Measurements from ENCODE around the gene ARHGAP1. TPM values are rescaled to one million over a fixed set of nuclear protein-coding genes. Genes with fewer than 3 reads are reported as not detected.

ARHGAP1 gene
- total RNA-seq, 1 experiment from 2014 or later = 34.8 TPM

DNA sequence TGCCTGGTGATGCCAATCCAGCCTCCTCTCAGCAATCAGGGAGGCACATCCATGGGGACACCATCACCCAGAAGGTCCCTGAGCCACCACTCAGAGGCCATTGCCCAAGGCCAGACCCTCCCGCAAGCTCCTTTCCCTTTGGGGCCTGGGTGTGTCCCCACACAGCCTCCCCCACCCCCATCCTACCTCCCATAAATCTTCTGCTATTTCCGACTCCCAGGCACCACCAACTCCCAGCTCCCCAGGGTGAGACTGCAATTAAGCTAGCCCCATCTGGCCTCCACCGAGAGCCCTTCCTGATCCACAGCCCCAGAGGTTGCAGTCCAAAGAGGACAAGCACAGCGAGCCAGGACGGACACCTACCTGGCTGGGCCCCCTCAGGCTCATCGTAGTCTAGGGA is 6.3 kb downstream of the ARHGAP1 start:
- no peak for DNase-seq (ENCODE audit: low read depth)

DNA sequence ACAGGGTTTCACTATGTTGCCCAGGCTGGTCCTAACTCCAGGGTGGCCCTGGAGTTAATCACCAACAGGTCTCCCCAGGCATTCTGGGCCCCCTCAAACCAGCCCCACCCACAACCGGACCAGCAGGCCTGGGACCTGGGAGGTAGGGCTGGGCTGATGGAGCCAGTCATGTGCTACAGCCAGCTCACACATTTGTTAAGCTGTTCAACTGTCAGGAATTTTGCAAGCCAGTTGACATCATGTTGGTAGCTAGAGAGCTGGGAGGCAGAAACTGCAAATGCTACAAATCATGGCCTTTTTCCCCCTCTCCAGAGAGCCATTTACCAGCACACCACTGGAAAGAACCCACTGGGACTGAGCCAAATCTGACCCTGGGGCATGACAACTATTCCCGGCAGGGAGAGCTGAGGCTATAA is 6.8 kb downstream of the ARHGAP1 start:
- no peak for DNase-seq (ENCODE audit: low read depth)

DNA sequence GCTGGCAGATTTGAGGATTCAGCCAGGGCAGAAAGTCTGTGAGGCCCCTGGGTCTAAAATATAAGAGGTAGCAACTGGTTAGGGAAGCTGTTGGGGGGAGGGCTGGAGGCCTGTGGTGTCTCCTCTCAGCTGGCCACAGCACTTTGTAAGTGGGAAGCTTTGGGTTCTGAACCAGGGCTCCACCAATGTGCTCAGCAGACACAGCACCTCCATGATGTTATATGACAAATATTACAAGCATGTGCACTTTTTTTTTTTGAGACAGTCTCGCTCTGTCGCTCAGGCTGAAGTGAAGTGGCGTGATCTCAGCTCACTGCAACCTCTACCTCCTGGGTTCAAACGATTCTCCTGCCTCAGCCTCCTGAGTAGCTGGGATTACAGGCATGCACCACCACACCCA is 8.0 kb downstream of the ARHGAP1 start:
- DNase-seq (ENCODE audit: low read depth) = no peak

DNA sequence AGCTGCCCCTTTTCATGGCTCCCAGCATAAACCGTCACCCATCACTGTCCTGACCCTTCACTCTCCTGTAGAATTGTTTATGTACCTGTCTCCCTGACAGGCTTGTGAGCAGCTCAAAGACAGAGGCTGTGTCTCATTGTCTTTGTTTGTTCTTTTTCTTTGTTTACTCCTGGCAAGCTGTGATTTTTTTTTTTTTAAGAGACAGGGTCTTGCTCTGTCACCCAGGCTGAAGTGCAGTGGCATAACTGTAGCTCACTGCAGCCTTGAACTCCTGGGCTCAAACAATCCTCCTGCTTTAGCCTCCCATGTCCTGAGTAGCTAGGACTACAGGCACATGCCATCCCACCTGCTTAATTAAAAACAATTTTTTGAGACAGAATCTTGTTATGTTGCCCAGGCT is 9.7 kb downstream of the ARHGAP1 start:
- DNase-seq (ENCODE audit: low read depth) = no peak

DNA sequence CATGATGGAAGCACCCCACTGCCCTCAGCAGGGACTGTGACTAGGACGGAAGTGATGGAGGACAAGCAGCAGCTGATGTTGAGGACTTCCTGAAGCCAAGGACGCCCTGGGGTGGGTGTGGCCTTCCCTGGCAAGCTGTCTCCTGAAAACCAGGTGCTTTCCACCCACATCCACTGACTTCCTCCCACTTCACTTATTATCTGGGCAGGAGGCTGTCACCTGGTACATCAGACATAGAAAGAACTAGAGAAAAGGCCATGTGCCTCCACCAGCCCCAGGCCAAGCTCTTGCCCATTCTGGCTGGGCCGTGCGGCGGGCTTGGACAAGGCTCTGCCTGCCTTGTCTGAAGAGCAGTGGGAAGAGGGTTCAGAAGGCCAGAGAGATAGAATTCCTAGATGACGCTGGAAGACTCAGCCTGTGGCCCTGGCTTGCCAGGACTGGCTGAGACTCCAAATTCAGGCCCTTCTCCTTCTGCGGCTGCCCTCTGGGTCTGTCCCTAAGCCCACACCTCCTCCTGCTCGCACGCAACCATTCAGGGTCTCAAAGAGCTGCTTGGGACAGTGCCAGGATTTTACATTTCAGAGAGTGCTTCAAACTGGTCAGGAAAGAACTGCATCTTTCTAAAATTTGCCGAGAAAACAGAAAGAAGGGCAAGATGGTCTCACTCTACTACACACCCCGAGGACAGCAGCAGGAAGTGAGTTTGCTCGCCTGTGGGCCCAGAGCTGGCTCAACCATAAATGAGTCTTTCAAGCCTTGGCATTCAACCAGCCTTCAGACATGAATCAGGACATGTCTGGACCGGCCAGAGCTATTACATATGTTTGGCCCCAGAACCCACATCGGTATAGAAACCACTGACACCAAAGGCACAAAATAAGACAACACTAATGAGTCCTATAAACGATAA is 13.3 kb downstream of the ARHGAP1 start:
- DNase-seq (ENCODE audit: low read depth) = peak; percentile 48

DNA sequence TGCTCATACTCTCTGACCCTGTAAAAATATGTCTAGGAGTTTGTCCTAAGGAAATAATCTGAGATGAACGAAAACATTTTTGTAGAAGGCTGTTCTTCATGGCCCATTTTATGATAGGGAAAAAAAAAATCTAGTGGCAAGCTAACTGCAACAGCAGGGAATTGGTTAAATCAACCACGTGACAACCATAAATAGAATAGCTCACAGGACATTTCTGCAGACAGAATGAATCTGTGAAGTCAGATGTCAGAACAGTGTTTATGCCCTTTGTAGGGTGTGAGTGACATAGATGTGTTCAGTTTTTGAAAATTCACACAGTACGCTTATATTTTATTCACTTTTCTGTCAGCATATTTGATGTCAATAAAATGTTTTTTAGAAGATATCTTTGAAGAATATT is 16.1 kb downstream of the ARHGAP1 start:
- no peak for DNase-seq (ENCODE audit: low read depth)

DNA sequence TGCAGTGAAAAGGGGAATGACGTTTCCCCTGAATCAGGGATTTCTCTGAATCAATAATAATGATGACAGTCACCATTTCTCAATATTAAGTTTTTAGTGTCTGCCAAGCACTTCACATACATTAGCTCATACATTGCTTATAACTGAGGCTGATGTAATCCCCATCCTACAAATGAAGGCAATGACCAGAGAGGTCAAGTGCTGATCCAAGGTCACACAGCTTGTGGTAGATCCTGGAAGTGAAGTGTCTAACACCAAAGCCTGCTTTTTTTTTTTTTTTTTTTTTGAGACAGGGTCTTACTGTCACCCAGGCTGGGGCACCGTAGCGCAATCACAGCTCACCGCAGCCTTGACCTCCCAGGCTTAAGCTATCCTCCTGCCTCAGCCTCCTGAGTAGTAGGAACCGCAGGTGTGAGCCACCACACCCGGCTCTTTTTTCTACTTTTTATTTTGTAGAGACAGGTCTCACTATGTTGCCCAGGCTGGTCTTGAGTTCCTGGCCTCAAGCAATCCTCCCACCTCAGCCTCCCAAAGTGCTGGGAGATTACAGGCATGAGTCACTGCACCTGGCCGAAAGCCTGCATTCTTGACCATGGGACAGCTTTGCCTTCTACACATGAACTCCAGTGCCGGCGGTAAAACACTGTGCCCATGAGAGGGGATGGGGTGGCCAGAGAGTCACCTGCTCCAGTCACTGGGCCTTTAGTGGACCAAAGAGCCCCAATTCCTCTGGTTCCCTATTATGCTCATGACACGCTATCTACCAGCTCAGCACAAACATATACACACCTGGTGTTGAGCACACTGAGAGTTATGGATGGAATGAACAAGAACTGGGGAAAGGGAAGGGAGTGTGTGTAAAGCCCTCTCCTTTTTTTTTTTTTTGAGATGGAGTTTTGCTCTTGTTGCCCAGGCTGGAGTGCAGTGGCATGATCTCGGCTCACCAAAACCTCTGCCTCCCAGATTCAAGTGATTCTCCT is 17.4 kb downstream of the ARHGAP1 start:
- DNase-seq (ENCODE audit: low read depth) = peak; percentile 75

DNA sequence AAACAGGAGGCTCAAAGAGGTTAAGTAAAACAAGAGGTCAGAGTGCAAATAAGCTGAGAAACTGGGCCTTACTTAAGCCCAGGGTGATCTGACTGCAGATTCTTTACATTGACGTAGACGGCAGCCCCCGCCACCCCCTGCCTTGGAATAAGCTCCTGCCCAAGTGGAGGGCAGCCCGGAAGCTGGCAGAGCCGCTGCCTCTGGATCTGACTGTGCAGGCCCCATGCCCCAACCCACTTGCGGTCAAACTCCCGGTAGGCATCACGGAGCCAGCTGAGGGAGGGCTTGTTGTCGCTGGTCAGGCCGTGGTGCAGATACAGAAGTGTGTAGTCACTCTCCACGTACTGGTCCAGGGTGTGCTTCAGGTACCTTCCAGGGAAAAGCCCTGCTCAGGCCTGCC is 18.6 kb downstream of the ARHGAP1 start:
- DNase-seq (ENCODE audit: low read depth) = no peak

DNA sequence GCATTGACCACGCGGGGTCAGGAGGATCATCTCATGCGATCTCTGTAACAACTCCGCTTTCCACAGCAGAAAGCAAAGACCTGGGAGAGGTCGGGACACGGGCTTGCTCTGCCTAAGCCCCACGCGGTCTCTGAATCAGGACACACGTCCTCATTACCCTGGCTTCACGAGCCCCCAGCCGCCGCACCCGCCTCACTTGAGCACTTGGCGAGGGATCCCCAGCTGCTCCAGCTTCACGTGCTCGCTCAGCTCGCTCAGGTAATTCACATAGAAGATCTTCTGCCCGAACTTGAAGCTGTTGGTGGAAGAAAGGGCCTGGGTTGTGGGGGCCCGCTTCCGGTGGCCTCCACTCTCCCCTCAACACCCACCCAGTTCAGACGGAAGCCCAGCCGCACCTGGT is 19.6 kb downstream of the ARHGAP1 start:
- DNase-seq (ENCODE audit: low read depth) = no peak

DNA sequence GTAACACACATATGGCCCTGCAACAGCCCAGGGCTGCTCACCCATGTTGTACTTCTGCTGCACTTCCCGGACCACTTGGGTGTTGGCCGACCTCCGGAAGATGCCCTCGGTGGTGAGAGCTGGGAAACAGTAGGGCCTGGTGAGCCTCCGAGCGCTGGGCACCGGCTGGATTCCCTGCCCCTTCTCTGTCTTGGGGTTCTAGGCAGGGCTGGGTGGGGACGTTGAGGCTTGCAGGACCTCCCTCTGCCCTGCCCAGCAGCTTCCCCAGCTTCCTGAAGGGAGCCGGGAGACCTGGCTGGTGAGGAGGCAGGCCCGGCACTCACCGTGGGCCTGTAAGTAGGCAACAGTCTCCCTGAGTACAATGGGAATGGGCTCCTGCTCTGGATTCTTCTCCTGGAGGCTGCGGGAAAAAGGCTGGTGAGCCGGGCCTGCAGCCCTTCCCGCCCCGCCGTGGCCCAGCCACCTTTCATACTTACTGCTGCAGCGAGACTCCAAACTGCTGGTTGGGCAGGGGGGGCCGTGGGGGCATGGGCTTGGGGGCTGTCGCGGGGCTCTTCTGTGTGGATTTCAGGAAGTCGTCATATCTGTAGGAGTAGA is 20.2 kb downstream of the ARHGAP1 start:
- DNase-seq (ENCODE audit: low read depth) = no peak

DNA sequence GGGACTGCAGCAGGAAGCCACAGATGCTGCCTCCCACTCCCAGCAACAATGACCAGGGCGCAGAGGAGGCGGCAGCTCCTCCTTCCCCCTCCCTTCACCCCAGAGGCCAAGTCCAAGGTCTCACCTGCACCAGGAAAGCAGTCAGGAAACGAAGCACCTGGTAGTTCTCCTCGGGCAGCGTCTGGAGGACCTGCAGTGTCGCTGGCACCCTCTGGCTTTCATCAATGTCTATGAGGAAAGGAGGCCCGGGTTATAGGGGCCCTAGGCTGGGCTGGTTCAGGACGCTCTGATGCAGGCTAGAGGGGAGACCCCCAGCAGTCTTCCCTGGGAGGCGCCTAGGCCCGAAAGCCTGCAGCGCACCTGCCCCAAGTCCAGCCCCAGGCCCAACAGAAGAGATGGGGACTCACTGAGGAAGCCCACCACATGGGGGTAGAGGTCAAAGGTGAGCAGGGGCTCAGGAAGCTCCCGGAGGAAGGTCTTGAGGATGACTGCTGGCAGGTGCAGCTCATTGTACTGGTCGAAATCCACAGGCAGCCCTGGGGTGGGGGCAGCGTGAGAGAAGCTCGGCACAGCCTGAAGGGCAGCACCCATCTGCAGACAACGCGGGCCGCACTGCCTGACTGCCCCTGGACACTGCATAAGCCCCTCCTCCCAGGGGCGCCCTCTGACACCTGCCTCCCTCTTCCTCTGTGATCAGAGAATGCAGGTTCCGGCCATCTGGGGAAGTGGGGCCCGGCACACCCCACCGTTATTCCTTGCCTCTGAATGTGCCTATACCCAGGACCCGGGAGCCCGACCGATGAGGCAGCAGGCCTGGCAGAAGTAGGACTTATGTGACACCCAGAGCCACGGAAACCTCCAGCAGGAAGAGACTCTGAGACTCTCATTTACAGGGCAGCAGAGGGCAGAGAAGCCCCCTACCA is 20.9 kb downstream of the ARHGAP1 start:
- no peak for DNase-seq (ENCODE audit: low read depth)

DNA sequence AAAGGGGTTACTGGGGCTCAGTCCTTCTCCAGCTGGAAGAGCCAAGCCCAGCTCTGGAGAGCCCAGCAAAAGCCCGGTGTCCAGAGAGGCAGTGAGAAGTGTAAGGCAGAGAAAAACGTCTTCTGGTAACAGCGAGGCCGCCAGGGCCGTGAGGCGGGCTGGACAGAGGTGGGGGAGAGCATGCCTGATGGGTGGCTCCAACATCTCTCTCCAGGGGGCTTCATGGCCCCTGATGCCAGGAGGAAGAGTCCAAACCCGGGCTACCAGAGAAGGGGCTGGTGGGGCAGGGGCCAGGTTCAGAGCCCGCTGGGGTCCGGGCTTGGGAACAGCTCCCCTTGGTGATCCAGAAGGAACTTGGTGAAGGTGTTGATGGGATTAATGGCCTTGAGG is 21.7 kb downstream of the ARHGAP1 start:
- no peak for DNase-seq (ENCODE audit: low read depth)

DNA sequence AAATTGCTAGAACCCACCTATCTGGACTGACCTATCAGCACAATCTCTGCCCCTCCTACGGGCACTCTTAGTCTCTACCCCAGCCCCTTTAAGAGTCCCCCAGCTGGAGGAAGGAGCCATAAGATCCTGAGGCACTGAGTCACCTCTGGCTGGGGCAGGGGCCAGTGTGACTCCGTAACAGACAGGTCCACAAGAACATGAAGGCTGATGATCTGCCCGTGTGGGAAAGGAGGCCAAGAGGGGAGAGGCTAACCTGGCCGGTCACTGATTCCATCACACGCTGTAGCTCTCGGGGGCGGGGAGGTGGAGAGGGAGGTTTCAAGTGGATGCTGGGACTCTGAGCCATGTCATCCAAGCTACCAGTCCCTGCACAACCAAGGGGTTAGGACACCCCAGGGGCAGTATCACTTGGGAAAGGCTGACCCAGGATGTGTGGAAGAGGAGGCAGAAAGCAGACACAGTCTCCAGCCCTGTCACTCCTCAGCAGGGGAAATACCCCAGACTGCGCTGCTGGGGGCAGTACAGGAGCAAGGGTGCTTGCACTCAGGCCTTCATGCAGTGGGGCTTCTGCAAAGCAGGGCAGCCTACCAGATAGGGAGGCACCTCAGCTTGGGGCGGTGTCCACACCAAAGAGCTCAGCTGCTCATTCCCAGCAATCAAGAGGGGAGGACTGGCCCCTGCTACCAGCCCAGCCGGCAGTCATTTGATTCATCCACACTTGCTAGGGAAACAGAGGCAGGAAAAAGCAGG is 22.3 kb downstream of the ARHGAP1 start:
- no peak for DNase-seq (ENCODE audit: low read depth)

DNA sequence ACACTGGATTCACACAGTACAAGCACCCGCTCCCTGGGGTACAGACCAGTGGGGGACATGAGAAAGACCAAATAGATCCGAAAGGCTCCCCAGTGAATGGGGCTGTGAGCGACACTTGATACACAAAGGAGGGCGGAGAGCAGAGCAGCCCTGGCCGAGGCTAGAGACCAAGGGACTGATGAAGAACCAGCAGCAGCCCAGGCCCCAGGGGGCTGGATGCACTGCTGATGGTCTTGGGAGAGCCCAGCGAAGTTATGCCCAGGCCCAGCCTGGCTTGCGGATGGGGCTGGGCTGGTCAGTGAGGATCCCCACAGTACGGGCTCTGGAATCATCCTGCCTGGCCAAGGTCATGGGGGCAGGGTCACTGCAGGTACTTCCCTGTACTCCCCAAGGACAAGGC is 23.2 kb downstream of the ARHGAP1 start:
- DNase-seq (ENCODE audit: low read depth) = no peak

DNA sequence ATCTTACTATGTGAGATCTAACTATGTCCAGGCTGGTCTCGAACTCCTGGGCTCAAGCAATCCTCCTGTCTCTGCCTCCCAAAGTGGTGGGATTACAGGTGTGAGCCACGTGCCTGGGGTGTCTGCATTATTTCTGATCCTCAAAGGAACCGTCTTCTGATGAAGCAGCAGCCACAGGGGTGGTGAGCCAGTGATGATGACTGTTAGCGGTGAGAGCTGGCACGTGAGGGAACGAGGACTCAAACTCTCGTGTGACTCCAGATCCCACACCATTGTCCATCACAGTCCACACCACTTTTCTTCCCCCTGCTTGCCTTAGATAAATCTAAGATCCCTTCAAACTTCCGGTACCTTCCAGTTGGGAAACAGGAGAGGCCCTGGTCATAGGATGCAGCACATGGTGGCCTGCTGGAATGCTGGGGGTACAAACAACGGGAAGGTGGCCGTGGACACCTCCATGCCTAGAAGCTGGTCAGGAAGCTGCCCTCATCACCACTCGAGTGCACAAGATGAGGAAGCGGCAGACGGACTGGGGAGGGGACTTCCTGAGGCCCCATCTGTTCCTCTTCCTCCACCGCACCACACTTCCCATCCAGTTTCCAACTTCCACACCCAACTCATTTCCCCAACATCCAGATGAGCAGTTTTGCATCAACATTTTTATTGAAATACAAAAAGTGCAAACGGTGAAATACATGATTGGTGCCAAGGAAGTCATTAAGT is 23.8 kb downstream of the ARHGAP1 start:
- no peak for DNase-seq (ENCODE audit: low read depth)

DNA sequence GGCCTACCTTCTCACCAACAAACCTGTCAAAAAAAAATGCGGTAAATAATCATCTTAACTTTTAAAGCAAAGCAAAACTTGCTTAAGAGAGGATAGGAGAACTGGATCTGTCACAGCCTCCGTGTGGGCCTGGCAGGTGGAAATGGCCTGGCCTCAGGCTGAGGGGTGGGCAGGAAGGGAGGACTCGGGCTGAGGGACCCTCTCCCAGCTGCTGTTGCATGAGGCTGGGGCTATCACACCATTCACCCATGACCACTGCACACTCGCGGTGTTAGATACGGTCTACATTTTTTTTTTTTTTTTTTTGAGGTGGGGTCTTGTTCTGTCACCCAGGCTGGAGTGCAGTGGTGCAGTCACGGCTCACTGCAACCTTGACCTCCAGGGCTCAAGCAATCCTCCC is 24.5 kb downstream of the ARHGAP1 start:
- no peak for DNase-seq (ENCODE audit: low read depth)

DNA sequence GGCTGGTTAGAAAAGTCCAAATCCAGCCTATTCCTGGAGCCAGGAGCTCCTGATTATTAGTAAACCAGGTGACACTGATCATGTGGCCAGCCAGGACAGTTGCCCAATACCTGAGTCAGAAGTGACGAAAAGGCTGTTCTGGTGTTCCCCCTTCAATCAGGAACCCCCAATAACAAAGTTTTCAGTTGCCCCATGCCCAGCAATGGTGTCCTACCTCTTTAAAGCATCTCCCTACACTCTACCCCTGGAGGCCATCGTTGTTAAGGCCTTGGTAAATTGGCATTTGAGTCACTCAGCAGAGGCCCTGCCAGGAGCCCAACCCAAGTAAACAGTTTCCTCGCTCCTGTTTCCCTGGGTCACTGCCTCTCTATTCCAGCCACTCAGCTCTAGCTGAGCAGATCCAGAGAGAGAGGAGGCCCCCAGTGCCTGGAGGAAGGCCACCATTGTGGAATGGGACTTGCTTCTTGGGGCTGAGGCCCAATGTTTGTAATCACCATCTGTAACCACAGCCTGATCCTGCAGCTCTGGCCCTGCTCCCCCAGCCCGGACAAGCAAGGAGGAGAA is 25.0 kb downstream of the ARHGAP1 start:
- DNase-seq (ENCODE audit: low read depth) = peak; percentile 81

DNA sequence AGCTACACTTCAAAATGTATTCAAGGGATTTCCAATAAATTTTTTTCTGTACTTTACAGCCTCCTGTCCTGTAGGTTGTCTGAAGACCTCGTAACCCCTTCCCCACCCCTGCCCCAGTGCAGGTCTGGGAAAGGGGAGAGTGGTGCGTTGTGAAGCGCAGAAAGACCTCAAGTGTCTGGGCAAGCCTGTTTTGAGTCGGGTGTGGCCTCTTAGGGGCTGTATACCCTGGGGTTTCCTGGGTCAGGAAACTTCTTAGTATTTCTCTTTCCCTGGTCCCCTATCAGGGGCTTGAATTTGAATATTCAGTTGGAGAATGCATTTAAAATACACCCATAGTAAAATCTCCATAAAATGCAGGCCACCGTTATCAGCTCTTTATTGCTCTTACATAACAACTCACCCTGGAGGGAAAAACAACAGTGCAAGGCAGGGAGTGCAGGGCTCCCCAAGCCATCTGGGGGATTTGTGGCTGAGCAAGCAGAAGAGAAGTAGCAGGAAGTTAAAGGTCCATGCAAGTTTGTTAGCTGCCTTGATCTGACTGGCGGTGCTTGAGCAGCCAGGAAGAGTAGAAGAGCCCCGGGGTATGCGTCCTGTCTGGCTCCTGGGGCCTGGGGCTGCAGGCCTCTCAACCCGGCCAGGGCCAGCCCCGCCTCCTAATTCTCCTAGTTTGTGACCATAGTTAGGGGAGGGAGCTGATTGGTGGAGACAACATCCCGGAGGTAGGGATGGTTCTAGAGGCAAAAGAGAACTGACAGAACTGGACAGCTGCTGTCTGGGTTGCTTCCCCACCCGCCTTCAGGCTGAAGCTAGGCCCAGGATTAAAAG is 25.7 kb downstream of the ARHGAP1 start:
- DNase-seq (ENCODE audit: low read depth) = peak; percentile 32
